A549 (cell line): ENCODE measurements around the gene PTCD2.

Source experiments
- CTCF ChIP-seq: fragments of >200 bp; sonication (Bioruptor Twin); formaldehyde crosslinking; IDR thresholded peaks from 3 replicates; pipeline ENCODE4 v1.5.1; 2016
- USF2 ChIP-seq: fragments of 450-650 bp; IDR thresholded peaks from 2 replicates; pipeline ENCODE4 v1.6.1; 2014; ENCODE audit warnings: antibody characterized with exemption
- ZNF302 ChIP-seq: fragments of 250-450 bp; sonication (Bioruptor Pico); IDR thresholded peaks from 2 replicates; pipeline ENCODE4 v1.9.0; 2021; ENCODE audit warnings: inconsistent platforms, mild to moderate bottlenecking, moderate library complexity

GRCh38 chr5:72408603-72409002, 88.4 kb downstream of the PTCD2 start:
- TF ChIP-seq CTCF (no peak), ZNF302 (CRISPR knock-in tag) (no peak), USF2 (no peak)
